HepG2 (cell line): ENCODE results near the gene FYTTD1. TPM values are rescaled to one million over a fixed set of nuclear protein-coding genes. Genes with fewer than 3 reads are reported as not detected.

Experiments used
- ATF4 ChIP-seq, 2 experiments: fragments of 450-650 bp in 1 of 2; sonication (generic) in 1 of 2; formaldehyde crosslinking; IDR thresholded peaks; 2 replicates each; pipeline versions ENCODE4 v1.5.0 to v1.8.0; 2020 to 2022; ENCODE audit warnings: mild to moderate bottlenecking in 1 of 2, missing genetic modification reagents in 1 of 2
- CCAR2 ChIP-seq: fragments of 200-400 bp; formaldehyde crosslinking; optimal IDR thresholded peaks from 2 replicates; pipeline ENCODE3; 2018; ENCODE audit warnings: low read depth, mild to moderate bottlenecking, low read length, moderate library complexity
- CREB1 ChIP-seq, 2 experiments: fragments of 450-650 bp in 1 of 2; IDR thresholded peaks; 2 replicates each; pipeline ENCODE4 v1.6.1; 2016 to 2017; ENCODE audit warnings: control low read depth in 1 of 2, mild to moderate bottlenecking in 1 of 2, missing compliant biosample characterization in 1 of 2, missing genetic modification characterization in 1 of 2
- CREM ChIP-seq, 2 experiments: sonication (generic) in 1 of 2; formaldehyde crosslinking in 1 of 2; IDR thresholded peaks; 2 replicates each; pipeline versions ENCODE4 v1.4.0 to v1.6.1; 2016 to 2020; ENCODE audit warnings: antibody characterized with exemption in 1 of 2, mild to moderate bottlenecking in 1 of 2, missing genetic modification reagents in 1 of 2
- FOXK1 ChIP-seq: sonication (generic); formaldehyde crosslinking; IDR thresholded peaks from 2 replicates; pipeline ENCODE4 v1.4.0; 2020; ENCODE audit warnings: low read depth, missing genetic modification reagents, borderline replicate concordance
- GLMP ChIP-seq: sonication (generic); formaldehyde crosslinking; IDR thresholded peaks from 2 replicates; pipeline ENCODE4 v1.9.0; 2021; ENCODE audit warnings: missing genetic modification reagents, mild to moderate bottlenecking, borderline replicate concordance
- HDAC2 ChIP-seq: sonication (generic); formaldehyde crosslinking; IDR thresholded peaks from 2 replicates; pipeline ENCODE4 v1.4.0; 2020; ENCODE audit warnings: missing genetic modification reagents
- HNRNPLL ChIP-seq: fragments of 200-400 bp; formaldehyde crosslinking; IDR thresholded peaks from 2 replicates; pipeline ENCODE4 v1.6.1; 2017; ENCODE audit warnings: mild to moderate bottlenecking, low read depth, low read length; ENCODE audit not compliant: poor library complexity, severe bottlenecking
- HOXA7 ChIP-seq: sonication (generic); formaldehyde crosslinking; IDR thresholded peaks from 2 replicates; pipeline ENCODE4 v1.8.1; 2022; ENCODE audit warnings: mild to moderate bottlenecking, missing genetic modification reagents, moderate library complexity
- LCORL ChIP-seq, 2 experiments: fragments of 450-650 bp in 1 of 2; sonication (generic) in 1 of 2; formaldehyde crosslinking in 1 of 2; IDR thresholded peaks; 2 replicates each; pipeline versions ENCODE4 v1.5.0 to v1.6.1; 2017 to 2020; ENCODE audit warnings: antibody characterized with exemption in 1 of 2, missing genetic modification reagents in 1 of 2
- MNT ChIP-seq: fragments of 450-650 bp; IDR thresholded peaks from 2 replicates; pipeline ENCODE4 v1.6.1; 2016
- MXD4 ChIP-seq: IDR thresholded peaks from 2 replicates; pipeline ENCODE4 v1.6.1; 2016; ENCODE audit warnings: mild to moderate bottlenecking, missing biosample characterization, missing genetic modification reagents
- MYPOP ChIP-seq: sonication (generic); formaldehyde crosslinking; IDR thresholded peaks from 2 replicates; pipeline ENCODE4 v1.8.1; 2023; ENCODE audit warnings: mild to moderate bottlenecking, moderate library complexity, missing genetic modification reagents
- PREB ChIP-seq: sonication (generic); formaldehyde crosslinking; IDR thresholded peaks from 2 replicates; pipeline ENCODE4 v1.4.0; 2020; ENCODE audit warnings: missing genetic modification reagents
- SAP130 ChIP-seq: IDR thresholded peaks from 2 replicates; pipeline ENCODE4 v1.6.1; 2016; ENCODE audit warnings: low read depth
- SMAD3 ChIP-seq: sonication (generic); formaldehyde crosslinking; IDR thresholded peaks from 2 replicates; pipeline ENCODE4 v1.4.0; 2020; ENCODE audit warnings: missing genetic modification reagents
- SRSF9 ChIP-seq: fragments of 200-400 bp; formaldehyde crosslinking; IDR thresholded peaks from 2 replicates; pipeline ENCODE4 v1.6.1; 2018; ENCODE audit warnings: borderline replicate concordance, mild to moderate bottlenecking, low read depth, low read length; ENCODE audit not compliant: insufficient read depth, poor library complexity, severe bottlenecking
- TP53 ChIP-seq: sonication (generic); formaldehyde crosslinking; conservative IDR thresholded peaks from 2 replicates; pipeline ENCODE4 v1.4.0; 2020; ENCODE audit warnings: missing genetic modification reagents
- TRIM22 ChIP-seq: fragments of 450-650 bp; IDR thresholded peaks from 2 replicates; pipeline ENCODE4 v1.6.1; 2017
- ZMYM2 ChIP-seq: sonication (generic); formaldehyde crosslinking; IDR thresholded peaks from 2 replicates; pipeline ENCODE4 v1.8.0; 2022; ENCODE audit warnings: mild to moderate bottlenecking, missing genetic modification reagents
- ZNF547 ChIP-seq: sonication (generic); formaldehyde crosslinking; IDR thresholded peaks from 2 replicates; pipeline ENCODE4 v1.5.1; 2020; ENCODE audit warnings: mild to moderate bottlenecking, missing genetic modification reagents
- ZNF589 ChIP-seq: sonication (generic); formaldehyde crosslinking; conservative IDR thresholded peaks from 2 replicates; pipeline ENCODE4 v1.8.0; 2022; ENCODE audit warnings: mild to moderate bottlenecking, moderate library complexity, missing genetic modification reagents
- ZNF614 ChIP-seq: IDR thresholded peaks from 2 replicates; pipeline ENCODE4 v1.6.1; 2018; ENCODE audit warnings: missing biosample characterization, missing genetic modification reagents, inconsistent platforms, borderline replicate concordance
- polyA plus RNA-seq, 8 experiments: library from polyadenylated mRNA; depleted of rRNA in 3 of 8; stranded (reverse) in 7 of 8; unstranded in 1 of 8; fragments of >200 nt; fragmentation: Illumina TruSeq in 4 of 8; extraction: Trizol in 4 of 8; gene quantifications; 2 replicates each; pipeline versions ENCODE4 v1.2.1 to v1.2.3, GENCODE V29; 2011 to 2016; ENCODE audit warnings: low read depth in 4 of 8, missing spikeins in 1 of 8, mixed read lengths in 1 of 8; ENCODE audit not compliant: insufficient read depth in 1 of 8
- total RNA-seq, 5 experiments: library from RNA; depleted of rRNA; stranded (reverse); fragments of >200 nt; fragmentation: Illumina TruSeq; extraction: Trizol; gene quantifications; 2 replicates each; pipeline ENCODE4 v1.2.3, GENCODE V29; 2016; ENCODE audit warnings: low read depth in 1 of 5

Gene FYTTD1
- total and polyA plus RNA-seq, 2 of the 13 experiments (the other 11 are each of a cell fraction or from before 2014, with no cell fraction given): 6.5 to 28.8 TPM

- 0 out of 2 replicates have a peak, but pooled peaks have one; percentile 14 for TF ChIP-seq CREM (IDR thresholded peaks at IDR 0.05)
- TF ChIP-seq CREM (CRISPR knock-in tag; IDR thresholded peaks at IDR 0.05): no peak
- TF ChIP-seq HNRNPLL: peak; percentile 87
- no peak for TF ChIP-seq MXD4 (CRISPR knock-in tag)
- no peak for TF ChIP-seq HOXA7 (CRISPR knock-in tag)
- TF ChIP-seq PREB (CRISPR knock-in tag): no peak
- TF ChIP-seq HDAC2 (CRISPR knock-in tag): 0 out of 2 replicates have a peak, but pooled peaks have one; percentile 12
- 0 out of 4 replicates have a peak, but pooled peaks of 1 of the 2 experiments have one; percentile 12 for TF ChIP-seq ATF4 (CRISPR knock-in tag; IDR thresholded peaks at IDR 0.05)
- TF ChIP-seq TP53 (CRISPR knock-in tag): no peak
- no peak for TF ChIP-seq SRSF9
- TF ChIP-seq CCAR2: no peak
- TF ChIP-seq FOXK1 (CRISPR knock-in tag): no peak
- TF ChIP-seq GLMP (CRISPR knock-in tag): no peak
- peak; percentile 23; the same call in 1 of the 2 replicates for TF ChIP-seq CREB1 (IDR thresholded peaks at IDR 0.05)
- no peak for TF ChIP-seq CREB1 (CRISPR knock-in tag; IDR thresholded peaks at IDR 0.05)
- no peak for TF ChIP-seq TRIM22
- no peak; the same call in 1 of the 2 replicates for TF ChIP-seq ZNF547
- no peak for TF ChIP-seq ZNF614 (CRISPR knock-in tag)
- 0 out of 2 replicates have a peak, but pooled peaks have one; percentile 35 for TF ChIP-seq ZMYM2 (CRISPR knock-in tag)
- TF ChIP-seq LCORL (IDR thresholded peaks at IDR 0.05): no peak
- no peak for TF ChIP-seq LCORL (CRISPR knock-in tag; IDR thresholded peaks at IDR 0.05)
- 0 out of 2 replicates have a peak, but pooled peaks have one; percentile 69 for TF ChIP-seq MYPOP (CRISPR knock-in tag)
- no peak for TF ChIP-seq MNT
- 0 out of 2 replicates have a peak, but pooled peaks have one; percentile 11 for TF ChIP-seq SMAD3 (CRISPR knock-in tag)
- peak; percentile 57; the same call in 1 of the 2 replicates for TF ChIP-seq ZNF589
- TF ChIP-seq SAP130 (CRISPR knock-in tag): 0 out of 2 replicates have a peak, but pooled peaks have one; percentile 5
These were observed 425 bp upstream of the FYTTD1 start (continued) for GRCh38 chr3:197749315-197749600.
